GM12878 (cell line): ENCODE measurements around the gene ABRACL. TPM values are rescaled to one million over a fixed set of nuclear protein-coding genes. Genes with fewer than 3 reads are reported as not detected.

Source experiments
- ASH2L ChIP-seq: fragments of 300-600, 200-600 bp; sonication (generic); IDR thresholded peaks from 2 replicates; pipeline ENCODE4 v1.6.1; 2017; ENCODE audit warnings: low read depth, mild to moderate bottlenecking, borderline replicate concordance
- BRCA1 ChIP-seq: IDR thresholded peaks from 2 replicates; pipeline ENCODE4 v1.6.1; 2011; ENCODE audit warnings: low read depth, low read length, improper control_type of control experiment
- CHD2 ChIP-seq: IDR thresholded peaks from 2 replicates; pipeline ENCODE4 v1.6.1; 2011; ENCODE audit warnings: low read depth, low read length, improper control_type of control experiment, borderline replicate concordance
- CHD4 ChIP-seq: fragments of 200-600 bp; sonication (generic); IDR thresholded peaks from 2 replicates; pipeline ENCODE4 v1.6.1; 2016; ENCODE audit warnings: mild to moderate bottlenecking
- CREB1 ChIP-seq: IDR thresholded peaks from 2 replicates; pipeline ENCODE4 v1.6.1; 2012; ENCODE audit warnings: low read depth, mild to moderate bottlenecking, inconsistent platforms
- HDAC6 ChIP-seq: fragments of 200-600 bp; sonication (generic); IDR thresholded peaks from one replicate; pipeline ENCODE4 v1.8.0; 2017; ENCODE audit warnings: antibody characterized with exemption; ENCODE audit not compliant: unreplicated experiment
- IRF4 ChIP-seq: IDR thresholded peaks from 2 replicates; pipeline ENCODE4 v1.6.1; 2011; ENCODE audit warnings: low read depth, low read length
- NFIC ChIP-seq: IDR thresholded peaks from 2 replicates; pipeline ENCODE4 v1.6.1; 2012; ENCODE audit warnings: low read depth, mild to moderate bottlenecking, inconsistent platforms, low read length, moderate library complexity
- NR2C2 ChIP-seq: IDR thresholded peaks from 2 replicates; pipeline ENCODE4 v1.6.1; 2011; ENCODE audit warnings: borderline replicate concordance, low read depth; ENCODE audit not compliant: control insufficient read depth, insufficient read length
- PAX8 ChIP-seq: fragments of 450-650 bp; IDR thresholded peaks from 2 replicates; pipeline ENCODE4 v1.6.1; 2017; ENCODE audit warnings: mild to moderate bottlenecking, moderate library complexity
- TCF12 ChIP-seq: IDR thresholded peaks from 2 replicates; pipeline ENCODE4 v1.6.1; 2011; ENCODE audit warnings: low read depth, mild to moderate bottlenecking, low read length
- ZNF622 ChIP-seq: fragments of 450-650 bp; IDR thresholded peaks from 2 replicates; pipeline ENCODE4 v1.6.1; 2017; ENCODE audit warnings: mild to moderate bottlenecking, inconsistent platforms
- polyA plus RNA-seq, 11 experiments: library from polyadenylated mRNA; depleted of rRNA in 4 of 11; unstranded in 6 of 11; stranded (reverse) in 5 of 11; fragments of >200 nt; fragmentation: Nextera tagmentation in 4 of 11; fragmentation: Illumina TruSeq in 1 of 11; extraction: Ambion mirVana in 4 of 11; extraction: Trizol in 1 of 11; gene quantifications; 1 replicate in 1 of 11; 2 replicates in 10 of 11; pipeline versions ENCODE4 v1.2.1 to v1.2.3, GENCODE V29; 2011 to 2016; ENCODE audit warnings: inconsistent platforms in 2 of 11, missing spikeins in 2 of 11, low read depth in 1 of 11
- total RNA-seq, 4 experiments: library from RNA; depleted of rRNA in 3 of 4; stranded (reverse); fragments of >200 nt in 3 of 4; fragmentation: Illumina TruSeq in 1 of 4; extraction: Trizol in 1 of 4; gene quantifications; 2 replicates each; pipeline versions ENCODE4 v1.2.1 to v1.2.3, GENCODE V29; 2013 to 2021
- TF ChIP-seq, protein P1 (sequence below): fragments of 450-650 bp; formaldehyde crosslinking; IDR thresholded peaks from 2 replicates; pipeline ENCODE4 v1.4.0; 2022; ENCODE audit warnings: mild to moderate bottlenecking, moderate library complexity
- TF ChIP-seq, protein P2 (sequence below): fragments of 450-650 bp; IDR thresholded peaks from 2 replicates; pipeline ENCODE4 v1.6.1; 2016; ENCODE audit warnings: mild to moderate bottlenecking
- TF ChIP-seq, protein P3 (sequence below): fragments of 450-650 bp; IDR thresholded peaks from 2 replicates; pipeline ENCODE4 v1.6.1; 2017; ENCODE audit warnings: mild to moderate bottlenecking, low read depth, inconsistent platforms; ENCODE audit not compliant: poor library complexity, severe bottlenecking
- TF ChIP-seq, protein P4 (sequence below): fragments of 450-650 bp; IDR thresholded peaks from 2 replicates; pipeline ENCODE4 v1.6.1; 2016; ENCODE audit warnings: mild to moderate bottlenecking, moderate library complexity, borderline replicate concordance
- TF ChIP-seq, protein P5 (sequence below): fragments of 150-350 bp; IDR thresholded peaks from 2 replicates; pipeline ENCODE4 v1.6.1; 2014; ENCODE audit warnings: mild to moderate bottlenecking, low read depth, low read length

ABRACL gene
- total and polyA plus RNA-seq, 10 of the 15 experiments (the other 5 are each of a cell fraction or from before 2014, with no cell fraction given), result 111 to 647 (median 192) TPM

DNA sequence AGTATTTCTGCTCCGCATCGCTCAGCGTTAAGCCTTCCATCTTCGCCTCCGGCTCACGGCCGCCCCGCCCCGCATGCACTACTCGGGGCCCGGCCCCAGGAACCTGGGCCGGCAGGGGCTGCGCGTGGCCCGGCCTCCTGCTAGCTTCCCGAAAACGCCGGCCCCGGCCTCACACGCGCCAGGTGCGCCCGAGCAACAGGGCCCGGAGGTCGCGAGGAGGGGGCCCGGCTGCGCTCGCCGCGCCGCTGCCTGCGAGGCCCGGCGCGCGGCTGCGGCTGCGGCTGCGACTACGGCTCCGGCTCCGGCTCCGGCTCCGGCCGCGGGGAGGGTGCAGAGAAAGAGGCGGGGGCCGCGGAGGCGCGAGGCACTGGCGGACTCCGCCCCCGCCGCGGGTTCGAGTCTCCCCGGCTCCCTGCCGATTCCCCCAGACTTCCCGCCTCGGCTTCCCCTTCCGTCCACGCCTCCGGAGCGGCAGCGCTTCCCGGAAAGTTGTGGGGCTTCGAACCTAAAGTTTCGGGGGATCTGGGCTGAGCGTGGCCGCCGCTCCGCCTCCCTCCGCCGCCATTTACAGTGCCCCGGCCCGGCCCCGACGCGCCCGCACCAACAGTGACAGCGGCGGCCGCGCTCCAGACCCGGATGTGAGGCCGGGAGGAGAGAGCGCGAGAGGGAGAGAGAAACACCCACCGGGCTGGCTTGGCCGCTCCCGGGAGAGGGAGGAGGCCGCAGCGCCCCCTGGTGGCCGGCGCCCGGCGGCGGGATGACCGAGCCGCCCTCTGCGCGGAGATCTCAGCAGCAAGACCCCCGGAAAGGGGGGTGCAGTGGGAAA, 40.7 kb upstream of the ABRACL start, which contains the start of gene REPS1 (continued):
- TF ChIP-seq, protein P1, sequence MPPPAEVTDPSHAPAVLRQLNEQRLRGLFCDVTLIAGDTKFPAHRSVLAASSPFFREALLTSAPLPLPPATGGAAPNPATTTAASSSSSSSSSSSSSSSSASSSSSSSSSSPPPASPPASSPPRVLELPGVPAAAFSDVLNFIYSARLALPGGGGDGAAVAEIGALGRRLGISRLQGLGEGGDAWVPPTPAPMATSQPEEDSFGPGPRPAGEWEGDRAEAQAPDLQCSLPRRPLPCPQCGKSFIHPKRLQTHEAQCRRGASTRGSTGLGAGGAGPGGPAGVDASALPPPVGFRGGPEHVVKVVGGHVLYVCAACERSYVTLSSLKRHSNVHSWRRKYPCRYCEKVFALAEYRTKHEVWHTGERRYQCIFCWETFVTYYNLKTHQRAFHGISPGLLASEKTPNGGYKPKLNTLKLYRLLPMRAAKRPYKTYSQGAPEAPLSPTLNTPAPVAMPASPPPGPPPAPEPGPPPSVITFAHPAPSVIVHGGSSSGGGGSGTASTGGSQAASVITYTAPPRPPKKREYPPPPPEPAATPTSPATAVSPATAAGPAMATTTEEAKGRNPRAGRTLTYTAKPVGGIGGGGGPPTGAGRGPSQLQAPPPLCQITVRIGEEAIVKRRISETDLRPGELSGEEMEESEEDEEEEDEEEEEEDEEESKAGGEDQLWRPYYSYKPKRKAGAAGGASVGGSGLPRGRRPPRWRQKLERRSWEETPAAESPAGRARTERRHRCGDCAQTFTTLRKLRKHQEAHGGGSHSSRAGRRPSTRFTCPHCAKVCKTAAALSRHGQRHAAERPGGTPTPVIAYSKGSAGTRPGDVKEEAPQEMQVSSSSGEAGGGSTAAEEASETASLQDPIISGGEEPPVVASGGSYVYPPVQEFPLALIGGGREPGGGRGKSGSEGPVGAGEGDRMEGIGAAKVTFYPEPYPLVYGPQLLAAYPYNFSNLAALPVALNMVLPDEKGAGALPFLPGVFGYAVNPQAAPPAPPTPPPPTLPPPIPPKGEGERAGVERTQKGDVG (CRISPR knock-in tag), result no peak
- TF ChIP-seq IRF4, result 0 out of 2 replicates have a peak, but pooled peaks have one; percentile 11
- TF ChIP-seq NR2C2, result no peak
- TF ChIP-seq CREB1, result no peak
- peak; percentile 38; the same call in 1 of the 2 replicates for TF ChIP-seq BRCA1
- TF ChIP-seq, protein P2, sequence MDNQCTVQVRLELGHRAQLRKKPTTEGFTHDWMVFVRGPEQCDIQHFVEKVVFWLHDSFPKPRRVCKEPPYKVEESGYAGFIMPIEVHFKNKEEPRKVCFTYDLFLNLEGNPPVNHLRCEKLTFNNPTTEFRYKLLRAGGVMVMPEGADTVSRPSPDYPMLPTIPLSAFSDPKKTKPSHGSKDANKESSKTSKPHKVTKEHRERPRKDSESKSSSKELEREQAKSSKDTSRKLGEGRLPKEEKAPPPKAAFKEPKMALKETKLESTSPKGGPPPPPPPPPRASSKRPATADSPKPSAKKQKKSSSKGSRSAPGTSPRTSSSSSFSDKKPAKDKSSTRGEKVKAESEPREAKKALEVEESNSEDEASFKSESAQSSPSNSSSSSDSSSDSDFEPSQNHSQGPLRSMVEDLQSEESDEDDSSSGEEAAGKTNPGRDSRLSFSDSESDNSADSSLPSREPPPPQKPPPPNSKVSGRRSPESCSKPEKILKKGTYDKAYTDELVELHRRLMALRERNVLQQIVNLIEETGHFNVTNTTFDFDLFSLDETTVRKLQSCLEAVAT, result no peak
- TF ChIP-seq, protein P3, sequence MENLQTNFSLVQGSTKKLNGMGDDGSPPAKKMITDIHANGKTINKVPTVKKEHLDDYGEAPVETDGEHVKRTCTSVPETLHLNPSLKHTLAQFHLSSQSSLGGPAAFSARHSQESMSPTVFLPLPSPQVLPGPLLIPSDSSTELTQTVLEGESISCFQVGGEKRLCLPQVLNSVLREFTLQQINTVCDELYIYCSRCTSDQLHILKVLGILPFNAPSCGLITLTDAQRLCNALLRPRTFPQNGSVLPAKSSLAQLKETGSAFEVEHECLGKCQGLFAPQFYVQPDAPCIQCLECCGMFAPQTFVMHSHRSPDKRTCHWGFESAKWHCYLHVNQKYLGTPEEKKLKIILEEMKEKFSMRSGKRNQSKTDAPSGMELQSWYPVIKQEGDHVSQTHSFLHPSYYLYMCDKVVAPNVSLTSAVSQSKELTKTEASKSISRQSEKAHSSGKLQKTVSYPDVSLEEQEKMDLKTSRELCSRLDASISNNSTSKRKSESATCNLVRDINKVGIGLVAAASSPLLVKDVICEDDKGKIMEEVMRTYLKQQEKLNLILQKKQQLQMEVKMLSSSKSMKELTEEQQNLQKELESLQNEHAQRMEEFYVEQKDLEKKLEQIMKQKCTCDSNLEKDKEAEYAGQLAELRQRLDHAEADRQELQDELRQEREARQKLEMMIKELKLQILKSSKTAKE, result no peak
- peak; percentile 53; the same call in 1 of the 2 replicates for TF ChIP-seq TCF12
- TF ChIP-seq CHD4, result no peak
- TF ChIP-seq CHD2, result peak; percentile 91
- TF ChIP-seq PAX8, result no peak
- no peak for TF ChIP-seq ASH2L
- TF ChIP-seq, protein P4, sequence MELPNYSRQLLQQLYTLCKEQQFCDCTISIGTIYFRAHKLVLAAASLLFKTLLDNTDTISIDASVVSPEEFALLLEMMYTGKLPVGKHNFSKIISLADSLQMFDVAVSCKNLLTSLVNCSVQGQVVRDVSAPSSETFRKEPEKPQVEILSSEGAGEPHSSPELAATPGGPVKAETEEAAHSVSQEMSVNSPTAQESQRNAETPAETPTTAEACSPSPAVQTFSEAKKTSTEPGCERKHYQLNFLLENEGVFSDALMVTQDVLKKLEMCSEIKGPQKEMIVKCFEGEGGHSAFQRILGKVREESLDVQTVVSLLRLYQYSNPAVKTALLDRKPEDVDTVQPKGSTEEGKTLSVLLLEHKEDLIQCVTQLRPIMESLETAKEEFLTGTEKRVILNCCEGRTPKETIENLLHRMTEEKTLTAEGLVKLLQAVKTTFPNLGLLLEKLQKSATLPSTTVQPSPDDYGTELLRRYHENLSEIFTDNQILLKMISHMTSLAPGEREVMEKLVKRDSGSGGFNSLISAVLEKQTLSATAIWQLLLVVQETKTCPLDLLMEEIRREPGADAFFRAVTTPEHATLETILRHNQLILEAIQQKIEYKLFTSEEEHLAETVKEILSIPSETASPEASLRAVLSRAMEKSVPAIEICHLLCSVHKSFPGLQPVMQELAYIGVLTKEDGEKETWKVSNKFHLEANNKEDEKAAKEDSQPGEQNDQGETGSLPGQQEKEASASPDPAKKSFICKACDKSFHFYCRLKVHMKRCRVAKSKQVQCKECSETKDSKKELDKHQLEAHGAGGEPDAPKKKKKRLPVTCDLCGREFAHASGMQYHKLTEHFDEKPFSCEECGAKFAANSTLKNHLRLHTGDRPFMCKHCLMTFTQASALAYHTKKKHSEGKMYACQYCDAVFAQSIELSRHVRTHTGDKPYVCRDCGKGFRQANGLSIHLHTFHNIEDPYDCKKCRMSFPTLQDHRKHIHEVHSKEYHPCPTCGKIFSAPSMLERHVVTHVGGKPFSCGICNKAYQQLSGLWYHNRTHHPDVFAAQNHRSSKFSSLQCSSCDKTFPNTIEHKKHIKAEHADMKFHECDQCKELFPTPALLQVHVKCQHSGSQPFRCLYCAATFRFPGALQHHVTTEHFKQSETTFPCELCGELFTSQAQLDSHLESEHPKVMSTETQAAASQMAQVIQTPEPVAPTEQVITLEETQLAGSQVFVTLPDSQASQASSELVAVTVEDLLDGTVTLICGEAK, result no peak
- no peak for TF ChIP-seq NFIC
- no peak for TF ChIP-seq HDAC6
- TF ChIP-seq, protein P5, sequence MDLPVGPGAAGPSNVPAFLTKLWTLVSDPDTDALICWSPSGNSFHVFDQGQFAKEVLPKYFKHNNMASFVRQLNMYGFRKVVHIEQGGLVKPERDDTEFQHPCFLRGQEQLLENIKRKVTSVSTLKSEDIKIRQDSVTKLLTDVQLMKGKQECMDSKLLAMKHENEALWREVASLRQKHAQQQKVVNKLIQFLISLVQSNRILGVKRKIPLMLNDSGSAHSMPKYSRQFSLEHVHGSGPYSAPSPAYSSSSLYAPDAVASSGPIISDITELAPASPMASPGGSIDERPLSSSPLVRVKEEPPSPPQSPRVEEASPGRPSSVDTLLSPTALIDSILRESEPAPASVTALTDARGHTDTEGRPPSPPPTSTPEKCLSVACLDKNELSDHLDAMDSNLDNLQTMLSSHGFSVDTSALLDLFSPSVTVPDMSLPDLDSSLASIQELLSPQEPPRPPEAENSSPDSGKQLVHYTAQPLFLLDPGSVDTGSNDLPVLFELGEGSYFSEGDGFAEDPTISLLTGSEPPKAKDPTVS, result no peak
- TF ChIP-seq ZNF622, result no peak
